HEK293 (cell line): Measurements from ENCODE around the gene WBP4.

Experiments used
- CTCF ChIP-seq: fragments of 450-650 bp; formaldehyde crosslinking; IDR thresholded peaks from 2 replicates; pipeline ENCODE4 v1.5.1; 2016; ENCODE audit warnings: missing biosample characterization, missing genetic modification characterization
- KLF16 ChIP-seq: fragments of 450-650 bp; formaldehyde crosslinking; IDR thresholded peaks from 2 replicates; pipeline ENCODE4 v1.5.1; 2017; ENCODE audit warnings: missing biosample characterization, missing genetic modification characterization

- TF ChIP-seq CTCF (tag by site-specific recombination), result no peak
- TF ChIP-seq KLF16, result no peak
Measured at GRCh38 chr13:41099986-41100385, 38.7 kb downstream of the WBP4 start.
